Neuron (in vitro differentiated cells): ENCODE data around the gene FXYD4.
A peak's percentile ranks its signal among the peaks of the same experiment; 100 is the strongest.
"Not testable (repeated sequence)": the region's sequence is repeated elsewhere in the genome, so short reads cannot be mapped to it uniquely, and the experiment has no call there.

Experiments
- H2AFZ ChIP-seq: one replicate; pipeline ENCODE4 v1.6.1; 2013; ENCODE audit warnings: low read depth, mild to moderate bottlenecking, inconsistent platforms, low read length, moderate library complexity
- H3K27me3 ChIP-seq: one replicate; pipeline ENCODE4 v1.6.1; 2013; ENCODE audit warnings: low read length; ENCODE audit not compliant: insufficient read depth
- H3K36me3 ChIP-seq: one replicate; pipeline ENCODE4 v1.6.1; 2013; ENCODE audit warnings: low read length; ENCODE audit not compliant: insufficient read depth
- H3K4me1 ChIP-seq: one replicate; pipeline ENCODE4 v1.6.1; 2013; ENCODE audit warnings: low read length; ENCODE audit not compliant: insufficient read depth
- H3K4me3 ChIP-seq: 2 replicates; pipeline ENCODE4 v1.5.1; 2013; ENCODE audit warnings: mild to moderate bottlenecking, low read length, moderate library complexity
- H3K9me3 ChIP-seq: one replicate; pipeline ENCODE4 v1.6.1; 2013; ENCODE audit warnings: low read length

The FXYD4 gene

GRCh38 chr10:43336641-43337318 is 34.7 kb upstream of the FXYD4 start:
- Histone ChIP-seq H2AFZ (no peak overlapping the region), H3K4me1 (no peaks in the 10 kb centered on the region), H3K36me3 (no peaks in the 10 kb centered on the region), H3K9me3 (no peaks in the 10 kb centered on the region), H3K27me3 (peaks cover 15% of the 10 kb centered on the region), H3K4me3 (no peak overlapping the region)

GRCh38 chr10:43337536-43337935 is 33.9 kb upstream of the FXYD4 start:
- H3K4me1 ChIP-seq, H3K9me3 ChIP-seq, H3K36me3 ChIP-seq, H3K4me3 ChIP-seq, H2AFZ ChIP-seq: not testable (repeated sequence)
- peaks cover 15% of the 10 kb centered on the region for H3K27me3 ChIP-seq

DNA sequence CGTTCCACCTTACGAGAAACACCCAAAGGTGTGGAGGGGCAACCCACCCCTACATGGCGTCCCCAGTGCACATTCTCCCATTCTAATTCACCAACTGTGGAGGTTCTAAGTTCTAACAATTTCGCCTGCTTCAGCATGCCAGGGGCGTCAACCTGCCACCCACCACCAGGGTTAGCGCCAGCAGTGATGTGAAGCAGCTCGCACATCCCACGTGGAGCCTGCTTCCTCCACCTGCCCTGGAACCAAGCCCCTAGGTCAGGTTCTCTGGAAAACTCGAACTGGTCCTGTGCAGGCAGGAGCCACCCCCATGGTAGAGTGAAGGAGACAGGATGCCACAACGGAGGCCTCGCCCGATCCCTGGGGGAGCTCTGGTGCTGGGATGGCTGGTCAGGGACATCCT is 33.3 kb upstream of the FXYD4 start:
- H2AFZ ChIP-seq, result no peak overlapping the region

DNA sequence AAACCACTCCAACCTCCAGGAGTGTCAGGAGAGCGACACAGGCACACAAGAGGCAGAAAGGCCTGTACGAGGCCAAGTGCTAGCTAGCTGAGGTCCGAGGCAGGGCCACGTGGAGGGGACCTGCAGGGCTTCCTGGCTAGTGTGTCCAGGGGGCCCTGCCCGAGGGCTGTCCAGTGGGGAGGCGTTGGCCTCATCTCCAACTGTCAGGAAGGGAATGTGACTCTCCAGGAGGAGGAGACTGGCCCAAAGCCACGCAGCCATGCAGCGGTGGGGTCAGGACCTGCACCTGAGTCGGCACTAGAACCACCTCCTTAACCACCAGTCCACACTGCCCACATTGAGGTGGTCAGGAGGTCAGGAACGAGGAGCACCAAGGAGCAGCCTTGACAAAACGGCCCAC is 32.3 kb upstream of the FXYD4 start:
- H3K36me3 ChIP-seq, result no peaks in the 10 kb centered on the region
- H2AFZ ChIP-seq, result no peak overlapping the region
- no peaks in the 10 kb centered on the region for H3K4me1 ChIP-seq
- peaks cover 15% of the 10 kb centered on the region for H3K27me3 ChIP-seq
- no peak overlapping the region for H3K4me3 ChIP-seq
- no peaks in the 10 kb centered on the region for H3K9me3 ChIP-seq

More for the DNA sequence above, 33.3 kb upstream of the FXYD4 start:
- peaks cover 15% of the 10 kb centered on the region for H3K27me3 ChIP-seq
- no peaks in the 10 kb centered on the region for H3K4me1 ChIP-seq
- no peaks in the 10 kb centered on the region for H3K36me3 ChIP-seq
- H3K9me3 ChIP-seq, result no peaks in the 10 kb centered on the region
- H3K4me3 ChIP-seq, result no peak overlapping the region

GRCh38 chr10:43340101-43340500 is 31.3 kb upstream of the FXYD4 start:
- H3K36me3 ChIP-seq, result no peaks in the 10 kb centered on the region
- H3K4me1 ChIP-seq, result no peaks in the 10 kb centered on the region
- H3K27me3 ChIP-seq, result peaks cover 15% of the 10 kb centered on the region
- no peaks in the 10 kb centered on the region for H3K9me3 ChIP-seq
- H2AFZ ChIP-seq, result no peak overlapping the region
- H3K4me3 ChIP-seq, result no peak overlapping the region

- no peak overlapping the region for H3K4me3 ChIP-seq
- H2AFZ ChIP-seq, result no peak overlapping the region
- H3K9me3 ChIP-seq, result no peaks in the 10 kb centered on the region
- no peaks in the 10 kb centered on the region for H3K4me1 ChIP-seq
- H3K27me3 ChIP-seq, result peaks cover 15% of the 10 kb centered on the region
- H3K36me3 ChIP-seq, result no peaks in the 10 kb centered on the region
These were observed 30.8 kb upstream of the FXYD4 start for GRCh38 chr10:43340619-43341018.

GRCh38 chr10:43341450-43341849 is 30.0 kb upstream of the FXYD4 start:
- Histone ChIP-seq H2AFZ (no peak overlapping the region), H3K27me3 (peaks cover 12% of the 10 kb centered on the region), H3K4me1 (no peaks in the 10 kb centered on the region), H3K9me3 (no peaks in the 10 kb centered on the region), H3K4me3 (no peak overlapping the region), H3K36me3 (no peaks in the 10 kb centered on the region)

- Histone ChIP-seq H2AFZ (no peak overlapping the region), H3K4me3 (no peak overlapping the region), H3K27me3 (peaks cover 12% of the 10 kb centered on the region), H3K9me3 (no peaks in the 10 kb centered on the region), H3K36me3 (no peaks in the 10 kb centered on the region), H3K4me1 (no peaks in the 10 kb centered on the region)
These were observed 28.9 kb upstream of the FXYD4 start for GRCh38 chr10:43342279-43343125.

DNA sequence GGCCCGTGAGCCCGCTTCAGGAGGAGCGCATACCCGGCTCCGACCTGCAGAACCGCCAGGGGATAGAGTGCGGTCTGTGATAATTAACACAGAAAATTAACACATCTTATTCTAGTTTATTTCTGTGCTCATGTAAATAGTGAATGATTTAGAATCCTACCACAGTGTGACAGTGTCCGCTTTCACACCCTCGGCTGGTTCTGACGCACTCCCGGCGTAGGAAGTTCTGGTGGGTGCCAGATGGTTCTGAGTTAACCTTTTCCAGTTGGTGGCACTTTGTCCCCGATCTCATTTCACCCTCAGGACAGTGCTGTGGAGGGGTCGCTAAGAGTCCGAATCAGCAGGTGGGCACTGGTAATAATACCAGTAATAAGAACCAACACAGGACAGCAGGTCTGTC is 28.3 kb upstream of the FXYD4 start:
- Histone ChIP-seq H3K27me3 (peaks cover 11% of the 10 kb centered on the region), H3K9me3 (no peaks in the 10 kb centered on the region), H2AFZ (no peak overlapping the region), H3K4me1 (no peaks in the 10 kb centered on the region), H3K36me3 (no peaks in the 10 kb centered on the region), H3K4me3 (no peak overlapping the region)

GRCh38 chr10:43344051-43344450 is 27.4 kb upstream of the FXYD4 start:
- Histone ChIP-seq H3K9me3 (no peaks in the 10 kb centered on the region), H3K36me3 (no peaks in the 10 kb centered on the region), H2AFZ (no peak overlapping the region), H3K4me1 (no peaks in the 10 kb centered on the region), H3K4me3 (no peak overlapping the region), H3K27me3 (peaks cover 8% of the 10 kb centered on the region)

- Histone ChIP-seq H3K4me1 (no peaks in the 10 kb centered on the region), H3K9me3 (no peaks in the 10 kb centered on the region), H3K27me3 (no peaks in the 10 kb centered on the region), H2AFZ (peak overlapping the region; percentile 21), H3K4me3 (no peak overlapping the region), H3K36me3 (no peaks in the 10 kb centered on the region)
These were observed 23.4 kb upstream of the FXYD4 start for GRCh38 chr10:43347997-43348396.

DNA sequence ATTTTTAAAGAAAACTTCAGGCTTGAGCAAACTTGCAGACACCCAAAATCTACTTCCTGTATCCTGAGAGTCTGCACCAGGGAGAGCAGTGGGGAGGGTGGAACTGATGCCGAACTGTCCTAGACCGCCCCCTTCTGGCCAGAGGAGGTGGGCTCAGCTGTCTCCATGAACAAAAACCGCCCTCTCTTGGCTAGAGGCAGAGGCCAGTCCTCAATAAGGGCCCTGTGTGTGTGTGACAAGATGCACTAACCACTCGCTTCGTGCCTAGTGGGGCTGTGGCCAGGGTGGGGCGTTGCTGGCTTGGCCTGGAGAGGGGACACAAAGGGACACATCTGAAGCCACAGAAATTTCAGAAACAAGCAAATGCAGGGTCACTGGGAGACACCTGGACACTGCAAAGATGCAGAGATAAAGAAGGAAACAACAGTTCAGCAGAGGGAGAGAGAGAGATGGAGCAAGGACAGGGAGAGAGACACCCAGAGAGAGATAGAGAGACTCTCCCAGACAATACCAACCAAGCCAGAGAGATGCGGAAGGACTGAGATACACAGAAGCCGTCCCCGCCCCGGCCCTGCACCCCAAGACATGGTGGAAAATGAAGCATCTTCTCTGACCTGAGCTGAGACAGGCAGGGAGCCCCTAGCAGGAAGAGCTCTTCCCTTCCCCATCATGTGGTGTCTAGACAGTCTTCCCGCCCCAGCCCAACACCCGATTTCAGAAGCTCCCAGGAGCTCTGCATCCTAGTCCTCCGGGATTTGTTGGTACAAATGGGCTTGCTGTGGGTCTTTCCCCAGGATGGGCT is 22.7 kb upstream of the FXYD4 start:
- no peaks in the 10 kb centered on the region for H3K36me3 ChIP-seq
- no peaks in the 10 kb centered on the region for H3K9me3 ChIP-seq
- H3K4me1 ChIP-seq, result peaks cover 3% of the 10 kb centered on the region
- H3K4me3 ChIP-seq, result no peak overlapping the region
- H2AFZ ChIP-seq, result peak overlapping the region; percentile 21
- H3K27me3 ChIP-seq, result no peaks in the 10 kb centered on the region

DNA sequence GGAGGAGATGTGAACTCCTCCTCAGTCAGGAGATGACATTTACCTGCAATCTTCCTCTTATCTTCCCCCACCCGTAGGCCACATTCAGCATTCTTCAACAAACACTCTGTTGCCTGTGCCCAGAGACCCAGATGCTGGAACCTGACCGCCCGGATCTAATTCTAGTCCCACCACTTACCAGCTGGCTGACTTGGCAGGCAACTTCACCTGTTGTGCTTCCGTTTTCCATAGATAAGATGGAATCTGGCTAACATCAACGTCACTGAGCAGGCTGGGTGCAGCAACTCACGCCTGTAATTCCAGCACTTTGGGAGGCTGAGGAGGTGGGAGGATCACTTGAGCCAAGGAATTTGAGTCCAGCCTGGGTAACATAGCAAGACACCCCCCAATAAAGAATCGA is 21.3 kb upstream of the FXYD4 start:
- Histone ChIP-seq H2AFZ (no peak overlapping the region), H3K9me3 (no peaks in the 10 kb centered on the region), H3K4me3 (no peak overlapping the region), H3K36me3 (no peaks in the 10 kb centered on the region), H3K27me3 (no peaks in the 10 kb centered on the region), H3K4me1 (peaks cover 12% of the 10 kb centered on the region)
